RWPE2 (cell line): Measurements from ENCODE around the gene USP35.

Experiments used
- ATAC-seq: fragments of 200-7000 bp; cut with Tn5 transposase; 3 replicates; pipeline ENCODE4 v1.9.1; 2021; ENCODE audit warnings: low read depth
- DNase-seq: peaks from one replicate; pipeline ENCODE4 v3.0.0-alpha.2; 2020; ENCODE audit warnings: low spot score
- H3K27ac ChIP-seq: fragments of 450-650 bp; 2 replicates; pipeline ENCODE4 v1.5.1; 2017; ENCODE audit warnings: mild to moderate bottlenecking; ENCODE audit not compliant: poor library complexity, severe bottlenecking
- H3K27me3 ChIP-seq: fragments of 250-450 bp; sonication (Bioruptor Pico); 2 replicates; pipeline ENCODE4 v1.5.1; 2021; ENCODE audit warnings: mild to moderate bottlenecking, moderate library complexity; ENCODE audit not compliant: insufficient read depth, poor library complexity, severe bottlenecking
- H3K36me3 ChIP-seq: fragments of 250-450 bp; sonication (Bioruptor Pico); 2 replicates; pipeline ENCODE4 v1.5.1; 2020; ENCODE audit warnings: low read depth, mild to moderate bottlenecking, moderate library complexity
- H3K4me1 ChIP-seq: fragments of 250-450 bp; sonication (Bioruptor Pico); 2 replicates; pipeline ENCODE4 v1.5.1; 2021; ENCODE audit warnings: mild to moderate bottlenecking, moderate library complexity; ENCODE audit not compliant: insufficient read depth, poor library complexity, severe bottlenecking
- H3K4me3 ChIP-seq: fragments of 250-450 bp; sonication (Bioruptor Pico); 2 replicates; pipeline ENCODE4 v1.5.1; 2021; ENCODE audit warnings: mild to moderate bottlenecking, moderate library complexity; ENCODE audit not compliant: severe bottlenecking
- H3K9me3 ChIP-seq: fragments of 250-450 bp; sonication (Bioruptor Pico); 2 replicates; pipeline ENCODE4 v1.5.1; 2021; ENCODE audit warnings: mild to moderate bottlenecking, moderate library complexity; ENCODE audit not compliant: severe bottlenecking
- CTCF ChIP-seq: fragments of 450-650 bp; IDR thresholded peaks from one replicate; pipeline ENCODE4 v1.5.1; 2017; ENCODE audit warnings: mild to moderate bottlenecking, moderate library complexity; ENCODE audit not compliant: poor library complexity, severe bottlenecking

The USP35 gene, protein sequence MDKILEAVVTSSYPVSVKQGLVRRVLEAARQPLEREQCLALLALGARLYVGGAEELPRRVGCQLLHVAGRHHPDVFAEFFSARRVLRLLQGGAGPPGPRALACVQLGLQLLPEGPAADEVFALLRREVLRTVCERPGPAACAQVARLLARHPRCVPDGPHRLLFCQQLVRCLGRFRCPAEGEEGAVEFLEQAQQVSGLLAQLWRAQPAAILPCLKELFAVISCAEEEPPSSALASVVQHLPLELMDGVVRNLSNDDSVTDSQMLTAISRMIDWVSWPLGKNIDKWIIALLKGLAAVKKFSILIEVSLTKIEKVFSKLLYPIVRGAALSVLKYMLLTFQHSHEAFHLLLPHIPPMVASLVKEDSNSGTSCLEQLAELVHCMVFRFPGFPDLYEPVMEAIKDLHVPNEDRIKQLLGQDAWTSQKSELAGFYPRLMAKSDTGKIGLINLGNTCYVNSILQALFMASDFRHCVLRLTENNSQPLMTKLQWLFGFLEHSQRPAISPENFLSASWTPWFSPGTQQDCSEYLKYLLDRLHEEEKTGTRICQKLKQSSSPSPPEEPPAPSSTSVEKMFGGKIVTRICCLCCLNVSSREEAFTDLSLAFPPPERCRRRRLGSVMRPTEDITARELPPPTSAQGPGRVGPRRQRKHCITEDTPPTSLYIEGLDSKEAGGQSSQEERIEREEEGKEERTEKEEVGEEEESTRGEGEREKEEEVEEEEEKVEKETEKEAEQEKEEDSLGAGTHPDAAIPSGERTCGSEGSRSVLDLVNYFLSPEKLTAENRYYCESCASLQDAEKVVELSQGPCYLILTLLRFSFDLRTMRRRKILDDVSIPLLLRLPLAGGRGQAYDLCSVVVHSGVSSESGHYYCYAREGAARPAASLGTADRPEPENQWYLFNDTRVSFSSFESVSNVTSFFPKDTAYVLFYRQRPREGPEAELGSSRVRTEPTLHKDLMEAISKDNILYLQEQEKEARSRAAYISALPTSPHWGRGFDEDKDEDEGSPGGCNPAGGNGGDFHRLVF

GRCh38 chr11:78188286-78189173, at the start of gene USP35, which contains the start of gene KCTD21:
Gene USP35 (plus strand): TSS chr11:78188919. CDS start chr11:78196246, 7,327 bp downstream.
Gene KCTD21 (minus strand): TSS chr11:78188626. CDS start chr11:78174554, 14,072 bp downstream.
- ATAC-seq = peak; percentile 95
- TF ChIP-seq CTCF = no peak
- Histone ChIP-seq H3K4me1 (peaks cover 14% of the 10 kb centered on the region), H3K4me3 (peak within 1 kb of the TSS; percentile 79), H3K27me3 (no peaks in the 10 kb centered on the region), H3K27ac (peak within 1 kb of the TSS; percentile 81), H3K36me3 (no peaks in the 10 kb centered on the region), H3K9me3 (no peaks in the 10 kb centered on the region)
- peak; percentile 96 for DNase-seq

DNA sequence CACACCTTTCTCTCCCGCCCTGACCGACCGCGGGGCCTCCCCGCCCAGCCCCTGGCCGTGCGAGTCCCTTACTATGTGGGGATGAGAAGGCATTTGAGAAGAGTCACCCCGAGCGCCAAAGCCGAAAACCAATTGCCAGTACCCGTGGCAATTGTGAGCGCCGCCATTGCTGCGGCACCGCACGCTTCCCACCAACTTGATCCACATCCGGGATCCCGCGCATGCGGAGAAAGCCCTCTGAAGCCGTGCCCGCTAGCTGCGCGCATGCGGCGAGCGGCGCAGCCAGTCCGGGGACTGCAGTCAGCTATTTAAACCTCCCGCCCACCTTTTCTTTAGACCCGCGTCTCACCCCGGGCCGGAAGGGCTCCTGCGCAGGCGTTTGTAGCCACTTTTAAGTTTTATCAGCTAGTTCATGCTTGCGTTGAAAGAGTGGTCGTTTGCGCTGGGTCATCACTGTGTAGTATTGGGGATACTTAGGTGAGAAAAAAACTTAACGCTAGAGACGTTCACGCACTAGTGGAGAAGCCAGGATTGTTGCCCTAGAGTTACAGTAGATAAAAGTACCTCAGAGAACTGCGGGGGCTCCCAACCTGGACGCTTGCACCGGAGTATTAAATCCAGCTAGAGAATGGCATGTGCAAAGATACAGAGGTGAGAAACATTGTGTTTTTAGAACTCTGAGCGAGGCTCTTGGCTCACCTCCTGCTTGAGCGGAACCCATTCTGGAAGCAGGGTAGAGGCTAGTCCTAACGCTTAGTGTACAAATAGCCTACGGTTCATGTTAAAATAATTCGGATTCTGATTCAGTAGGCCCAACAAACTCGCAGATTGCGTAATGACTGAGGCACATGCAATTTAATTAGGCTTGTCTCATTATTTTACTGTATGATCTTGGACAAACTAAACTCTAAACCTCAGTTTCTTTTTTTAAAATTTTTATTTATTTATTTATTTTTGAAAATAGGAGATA, 49.0 kb upstream of the USP35 start, which contains the start of gene ALG8:
TSS of gene ALG8 (minus strand) at position 205 of the 970 bp plus-strand sequence. CDS start at position 167, 38 bp downstream.
- H3K9me3 ChIP-seq = no peaks in the 10 kb centered on the region
- H3K4me1 ChIP-seq = peaks cover 3% of the 10 kb centered on the region
- DNase-seq (peak; percentile 92), ATAC-seq (peak; percentile 94)
- peak within 1 kb of the TSS; percentile 83 for H3K4me3 ChIP-seq
- peaks cover 14% of the 10 kb centered on the region; the same call in 1 of the 2 replicates for H3K36me3 ChIP-seq
- no peak for TF ChIP-seq CTCF
- H3K27me3 ChIP-seq = no peaks in the 10 kb centered on the region
- H3K27ac ChIP-seq = peak within 1 kb of the TSS; percentile 68

DNA sequence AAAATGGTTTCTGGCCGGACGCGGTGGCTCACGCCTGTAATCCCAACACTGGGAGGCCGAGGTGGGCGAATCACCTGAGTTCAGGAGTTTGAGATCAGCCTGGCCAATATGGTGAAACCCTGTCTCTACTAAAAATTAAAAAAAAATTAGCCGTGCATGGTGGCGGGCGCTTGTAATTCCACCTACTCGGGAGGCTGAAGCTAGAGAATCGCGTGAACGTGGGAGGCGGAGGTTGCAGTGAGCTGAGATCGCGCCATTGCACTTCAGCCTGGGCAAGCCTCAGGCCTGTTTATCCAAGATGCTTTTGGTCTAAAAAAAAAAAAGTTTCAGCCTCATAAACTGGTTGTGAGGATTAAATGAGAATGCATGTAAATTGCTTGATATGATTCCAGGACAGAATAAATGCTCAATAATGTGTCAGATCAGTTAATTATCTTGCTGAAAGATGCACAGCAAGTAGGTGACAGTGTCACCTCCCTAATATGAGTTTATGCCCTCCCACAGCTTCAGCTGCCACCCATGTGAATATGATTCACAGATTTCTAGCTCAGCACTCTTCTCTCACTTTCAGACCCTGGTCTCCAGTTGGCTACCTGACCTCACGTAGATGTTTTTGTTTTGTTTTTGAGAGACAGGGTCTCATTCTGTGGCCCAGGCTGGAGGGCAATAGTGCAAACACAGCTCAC, 48.2 kb upstream of the USP35 start:
- peaks cover 12% of the 10 kb centered on the region; the same call in 1 of the 2 replicates for H3K36me3 ChIP-seq
- TF ChIP-seq CTCF = no peak
- H3K27ac ChIP-seq = no peak overlapping the region
- DNase-seq (no peak), ATAC-seq (no peak)
- H3K9me3 ChIP-seq = no peaks in the 10 kb centered on the region
- peak overlapping the region; percentile 83 for H3K4me3 ChIP-seq
- peaks cover 3% of the 10 kb centered on the region for H3K4me1 ChIP-seq
- H3K27me3 ChIP-seq = no peaks in the 10 kb centered on the region
